ENCODE data around the gene KCNK2.

Gene KCNK2

DNA sequence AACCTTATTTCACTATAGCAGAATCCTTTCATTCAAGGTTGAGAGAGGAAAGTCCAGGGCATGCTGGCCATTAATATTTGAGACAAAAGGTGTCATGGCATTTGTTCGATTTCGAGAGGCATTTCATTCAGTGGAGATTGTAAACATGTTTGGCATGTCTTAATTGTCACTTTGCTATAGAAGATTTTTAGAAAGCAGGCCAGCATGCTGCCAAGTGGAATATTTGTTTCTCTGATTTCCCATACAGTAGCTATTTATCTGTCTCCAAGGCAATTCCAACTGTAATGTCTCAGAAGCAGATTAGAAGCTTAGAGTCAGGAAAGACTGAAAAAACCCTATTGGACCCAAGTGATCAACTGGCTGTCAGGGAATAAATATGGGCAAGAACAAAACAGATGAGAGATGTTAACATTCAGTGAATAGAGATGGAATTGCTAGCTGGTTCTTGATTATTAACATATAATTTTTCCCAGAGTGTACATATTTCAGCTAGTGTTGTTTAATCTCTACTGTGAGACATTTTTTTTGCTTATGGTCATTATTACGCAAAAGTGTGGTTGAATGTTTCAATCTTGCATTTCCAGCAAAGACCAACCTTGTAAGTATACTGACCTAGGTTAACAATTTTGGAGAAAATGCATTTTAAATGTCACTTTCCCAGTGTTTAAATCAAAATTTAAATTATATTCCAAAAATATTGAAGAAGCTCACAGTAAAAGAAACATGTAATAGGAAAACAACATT is 174.6 kb downstream of the KCNK2 start:
- DNase-seq (ENCODE audit: low spot score) = no peak

DNA sequence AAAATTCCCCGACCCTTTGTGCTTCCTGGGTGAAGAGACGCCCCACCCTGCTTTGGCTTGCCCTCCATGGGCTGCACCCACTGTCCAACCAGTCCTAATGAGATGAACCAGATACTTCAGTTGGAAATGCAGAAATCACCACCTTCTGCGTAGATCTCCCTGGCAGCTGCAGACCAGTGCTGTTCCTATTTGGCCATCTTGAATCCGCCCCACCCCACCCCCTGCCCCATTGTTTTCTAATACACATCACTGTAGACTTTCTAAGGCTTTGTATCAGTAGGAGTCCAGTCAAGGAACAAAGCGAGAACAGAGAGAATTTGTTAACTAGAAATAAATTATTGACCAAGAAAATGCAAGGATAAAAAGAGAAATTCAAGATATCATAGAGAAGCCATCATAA is 178.2 kb downstream of the KCNK2 start:
- no peak for DNase-seq (ENCODE audit: low spot score)

DNA sequence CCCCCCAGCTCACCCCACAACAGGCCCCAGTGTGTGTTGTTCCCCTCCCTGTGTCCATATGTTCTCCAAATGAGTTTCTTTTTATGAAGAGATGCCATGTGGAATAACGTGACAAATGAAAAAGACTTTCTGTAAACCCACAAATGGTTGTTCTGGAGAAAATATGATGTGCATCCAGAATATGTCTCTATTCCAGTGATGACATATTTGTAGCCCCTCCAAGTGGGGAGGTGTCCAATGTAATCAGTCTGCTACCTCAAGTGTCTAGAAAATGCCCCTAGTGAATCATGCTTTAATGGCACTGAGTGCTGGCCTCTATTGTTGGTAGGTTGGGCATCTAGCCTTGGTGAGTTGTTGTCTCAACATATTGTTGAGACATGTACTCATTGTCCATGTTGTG is 179.6 kb downstream of the KCNK2 start:
- DNase-seq (ENCODE audit: low spot score) = no peak

DNA sequence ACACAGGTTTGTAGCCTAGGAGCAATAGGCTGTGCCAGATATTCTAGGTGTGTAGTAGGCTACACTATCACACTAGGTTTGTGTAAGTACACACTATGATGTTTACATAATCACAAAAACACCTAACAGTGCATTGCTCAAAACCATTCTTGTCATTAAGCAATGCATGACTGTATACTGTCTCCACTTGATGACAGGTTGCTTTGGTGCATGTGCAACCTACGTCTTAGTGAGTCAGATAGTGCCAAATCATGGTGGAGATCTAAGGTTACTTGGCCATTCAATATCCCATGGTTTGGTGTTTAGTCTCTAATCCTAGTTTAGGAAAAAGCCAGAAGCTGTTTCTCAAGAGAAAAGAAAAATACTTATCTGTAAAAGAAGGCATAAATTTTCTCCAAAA is 181.1 kb downstream of the KCNK2 start:
- no peak for DNase-seq (ENCODE audit: low spot score)

DNA sequence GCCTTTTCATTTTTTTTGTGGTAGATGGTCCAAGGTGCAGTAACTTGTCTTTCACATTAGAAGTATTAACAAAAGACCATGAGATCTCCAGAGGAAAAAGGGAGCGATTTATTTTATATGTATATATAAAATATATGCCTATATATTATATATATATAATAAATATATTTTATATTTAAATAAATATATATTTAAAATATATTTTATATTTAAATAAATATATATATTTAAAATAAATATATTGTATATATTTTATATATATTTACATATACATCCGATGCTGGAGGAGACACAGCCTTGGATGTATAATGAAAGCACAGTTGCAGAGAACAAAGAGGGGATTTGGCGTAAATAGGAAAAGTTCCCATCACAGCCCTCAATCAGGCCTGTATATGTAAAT is 182.1 kb downstream of the KCNK2 start:
- no peak for DNase-seq (ENCODE audit: low spot score)

DNA sequence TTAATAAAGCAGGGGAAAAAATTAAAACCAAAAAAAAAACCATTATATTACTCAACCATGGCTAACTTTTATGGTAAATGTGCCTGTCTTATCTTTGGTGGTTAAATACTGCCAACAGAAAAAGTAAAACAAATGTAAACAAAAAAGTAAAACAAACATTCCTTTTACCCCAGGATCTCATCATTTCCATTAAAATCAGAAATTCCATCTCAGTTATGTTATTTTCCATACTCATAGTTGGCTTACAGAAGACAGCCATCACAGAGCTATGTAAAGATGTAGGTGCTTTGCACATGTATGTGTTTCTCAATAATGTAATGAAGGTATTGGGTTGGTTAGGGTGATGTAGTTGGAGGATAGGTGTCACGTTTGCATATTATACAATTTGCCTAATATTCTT is 185.0 kb downstream of the KCNK2 start:
- no peak for DNase-seq (ENCODE audit: low spot score)

DNA sequence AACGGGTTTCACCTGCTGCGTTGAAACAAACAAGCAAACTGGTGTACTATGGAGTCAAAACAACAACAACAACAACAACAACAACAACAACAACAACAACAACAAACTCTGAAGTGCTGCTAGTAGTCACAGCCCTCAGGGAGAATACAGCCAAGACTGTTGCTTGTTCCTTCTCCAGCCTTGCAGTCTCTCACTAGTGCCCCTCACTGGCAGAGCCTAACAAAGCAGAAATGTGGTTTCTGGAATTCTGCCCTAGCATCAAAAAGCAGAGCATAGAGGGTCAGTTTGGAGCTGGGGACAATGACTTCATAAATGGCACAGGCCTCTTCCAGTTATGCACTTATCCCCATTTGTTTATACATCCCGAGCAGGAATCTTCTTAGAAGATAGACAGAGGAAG is 187.4 kb downstream of the KCNK2 start:
- DNase-seq (ENCODE audit: low spot score) = no peak

DNA sequence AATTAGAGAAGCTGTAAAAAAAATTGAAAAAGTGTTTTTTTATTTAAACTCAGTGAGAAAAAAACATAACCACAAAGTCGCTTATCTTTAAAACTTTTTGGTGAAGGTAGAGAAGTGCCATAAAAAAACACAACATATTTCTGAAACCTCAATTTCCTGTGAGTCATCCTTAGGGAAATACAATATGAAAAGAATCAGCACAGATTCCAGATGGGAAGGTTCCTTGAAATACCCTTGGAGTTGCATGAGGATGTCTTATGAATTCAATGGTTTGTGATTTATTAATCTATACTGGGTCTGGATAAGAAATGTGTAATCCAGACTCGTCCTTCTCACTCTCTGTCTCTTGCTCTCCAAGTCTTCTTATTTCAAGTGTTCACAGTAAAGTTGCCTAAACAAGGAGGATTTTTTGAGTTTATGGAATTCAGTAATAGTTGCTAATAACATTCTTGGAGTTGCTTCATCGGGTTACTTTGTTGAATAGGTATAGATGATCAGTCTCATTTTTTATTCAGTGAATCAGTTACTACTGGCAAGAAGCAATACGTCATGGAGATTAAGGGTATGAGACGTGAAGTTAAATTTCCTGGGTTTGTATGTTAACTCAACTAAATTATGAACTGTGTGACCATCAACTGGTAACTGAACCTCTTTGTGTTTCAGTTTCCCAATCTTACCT is 191.4 kb downstream of the KCNK2 start:
- DNase-seq (ENCODE audit: low spot score) = no peak

DNA sequence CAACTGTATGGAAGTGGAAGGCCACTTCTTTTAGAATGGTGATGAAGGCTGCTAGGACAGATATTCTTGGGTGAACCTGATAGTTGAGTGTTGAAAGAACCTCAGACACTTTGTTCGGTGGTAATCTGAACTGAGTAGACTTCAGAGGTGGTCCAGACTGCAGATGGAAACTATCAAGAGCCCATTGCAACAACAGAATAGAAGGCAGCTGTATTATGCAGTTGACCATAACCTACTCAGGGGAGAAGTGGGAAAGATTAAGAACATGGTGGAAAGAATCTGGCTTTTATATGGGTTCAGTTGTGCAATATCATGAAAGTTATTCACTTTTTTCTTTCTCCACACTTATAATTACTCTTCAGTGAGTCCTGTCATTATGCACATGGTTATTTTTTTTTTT is 194.0 kb downstream of the KCNK2 start:
- DNase-seq (ENCODE audit: low spot score) = no peak

DNA sequence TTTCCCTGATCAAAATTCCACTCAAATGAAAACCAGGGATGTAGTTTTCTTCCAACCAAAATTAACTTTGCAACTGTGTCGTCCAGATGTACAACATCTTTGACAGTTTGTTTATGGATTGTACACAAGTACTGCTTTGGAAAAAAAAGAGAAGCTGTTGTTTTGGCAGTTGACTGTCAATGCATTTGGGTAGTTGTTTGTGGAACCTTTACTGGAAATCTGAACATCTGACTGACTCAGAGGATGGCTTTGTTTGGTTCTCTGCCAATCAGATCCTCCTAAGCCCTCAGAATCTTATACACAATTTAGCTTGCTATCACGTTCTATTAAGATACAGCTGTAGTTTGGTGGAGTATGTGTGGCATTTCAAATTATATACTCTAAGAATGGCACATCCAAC is 195.0 kb downstream of the KCNK2 start:
- DNase-seq (ENCODE audit: low spot score) = no peak

DNA sequence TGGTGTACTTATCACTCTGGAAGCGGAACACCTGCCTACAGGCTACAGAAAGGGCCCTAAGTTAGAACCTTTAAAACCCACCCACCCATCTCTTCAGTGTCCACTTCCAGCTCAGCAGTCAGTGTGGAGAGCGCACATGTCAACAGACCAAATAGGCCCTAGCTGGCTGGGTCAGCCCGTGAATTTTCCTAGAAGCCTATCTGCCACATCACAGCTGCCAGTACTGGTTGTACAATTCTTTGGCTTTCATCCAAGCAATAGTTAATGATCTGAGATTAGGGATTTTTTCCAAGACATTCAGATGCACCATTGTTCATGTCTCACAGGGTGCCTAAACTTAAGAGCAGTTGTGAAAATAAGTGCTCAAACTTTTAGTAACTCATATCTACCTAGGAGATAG is 197.1 kb downstream of the KCNK2 start:
- DNase-seq (ENCODE audit: low spot score) = no peak

DNA sequence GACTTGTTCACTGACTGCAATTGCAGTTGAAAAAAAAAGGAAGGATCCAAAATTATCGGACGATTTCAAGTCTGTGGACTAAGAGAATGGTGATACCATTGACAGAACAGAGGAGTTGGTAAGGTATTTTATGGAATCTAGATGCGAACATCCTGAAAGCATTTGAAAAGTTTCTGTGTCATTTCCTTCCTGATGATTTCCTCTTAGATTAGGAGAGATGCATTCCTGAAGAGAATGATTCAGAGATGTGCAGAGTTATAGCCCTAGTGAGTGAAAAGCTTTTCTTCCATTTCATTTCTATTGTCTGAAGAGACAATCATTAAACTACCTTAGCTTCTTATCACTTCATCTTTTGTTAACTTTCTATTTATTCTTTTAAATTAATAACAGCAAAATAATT is 200.0 kb downstream of the KCNK2 start:
- DNase-seq (ENCODE audit: low spot score) = no peak

DNA sequence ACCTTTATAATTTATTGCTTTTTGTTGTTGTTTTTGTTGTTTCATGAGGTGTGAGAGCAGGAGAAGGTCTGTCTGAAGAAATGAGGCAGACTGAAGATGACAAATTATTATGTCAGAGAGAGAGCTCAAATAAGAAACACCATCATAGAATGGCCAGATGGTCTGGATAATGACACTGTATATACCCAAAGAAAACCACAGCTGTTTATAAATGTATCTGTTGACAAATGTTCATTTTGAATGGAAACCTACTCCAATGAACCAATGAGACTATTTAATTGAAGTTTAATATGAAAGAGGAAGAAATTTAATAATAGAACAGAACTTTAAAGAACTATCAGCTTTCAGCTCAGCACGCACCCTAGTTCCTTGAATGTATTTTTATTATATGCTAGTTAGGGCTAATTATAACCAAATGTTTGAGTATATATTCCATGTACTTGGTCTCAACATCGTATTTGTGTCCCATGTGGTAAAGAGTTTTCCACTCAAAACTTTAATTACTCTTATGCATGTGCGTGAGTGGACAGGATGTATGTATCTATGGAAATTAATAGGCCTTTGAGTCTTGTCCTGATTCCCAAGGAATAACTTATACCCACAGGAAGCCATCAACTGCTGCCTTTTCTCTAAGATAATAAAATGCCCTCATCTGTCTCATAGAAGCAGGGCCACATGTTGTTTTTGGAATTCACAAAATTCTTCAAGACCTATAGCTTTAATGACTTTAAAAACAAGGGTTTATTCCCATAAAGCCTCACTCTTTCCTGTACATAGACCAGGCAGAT is 202.7 kb downstream of the KCNK2 start:
- no peak for DNase-seq (ENCODE audit: low spot score)
